D721Med (cell line): ENCODE results near the gene CTTNBP2.

Experiments used
- DNase-seq: peaks from one replicate; pipeline ENCODE4 v3.0.0; 2011; ENCODE audit warnings: low spot score; ENCODE audit not compliant: insufficient read length
- FAIRE-seq: peaks from 2 replicates; lab custom pipeline; 2011; peaks lifted over from hg19 to GRCh38; lab: Jason Lieb, UNC
- CTCF ChIP-seq: IDR thresholded peaks from 2 replicates; pipeline ENCODE4 v1.5.1; 2012; ENCODE audit warnings: mild to moderate bottlenecking, control low read depth; ENCODE audit not compliant: insufficient read depth; ENCODE audit errors: missing control alignments

Gene CTTNBP2

GRCh38 chr7:117888627-117889026, 15.4 kb upstream of the CTTNBP2 start:
- no peak for TF ChIP-seq CTCF
- FAIRE-seq (no peak), DNase-seq (no peak)

DNA sequence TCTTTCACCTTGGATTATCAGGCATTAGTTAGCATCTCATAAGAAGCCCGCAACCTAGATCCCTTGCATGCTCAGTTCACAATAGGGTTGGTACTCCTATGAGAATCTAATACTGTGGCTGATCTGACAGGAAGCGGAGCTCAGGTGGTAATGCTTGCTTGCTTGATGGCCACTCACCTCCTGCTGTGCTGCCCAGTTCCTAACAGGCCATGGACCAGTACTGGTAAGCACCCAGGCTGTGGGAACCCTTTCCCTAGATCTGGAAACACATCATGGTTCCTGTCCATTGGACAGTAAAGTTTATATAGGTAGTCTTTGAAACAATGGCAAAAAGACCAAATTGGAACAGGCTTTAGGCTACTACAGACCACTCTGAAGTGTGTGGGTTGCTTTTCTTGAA, 9.4 kb upstream of the CTTNBP2 start:
- TF ChIP-seq CTCF, result no peak
- DNase-seq, result no peak

DNA sequence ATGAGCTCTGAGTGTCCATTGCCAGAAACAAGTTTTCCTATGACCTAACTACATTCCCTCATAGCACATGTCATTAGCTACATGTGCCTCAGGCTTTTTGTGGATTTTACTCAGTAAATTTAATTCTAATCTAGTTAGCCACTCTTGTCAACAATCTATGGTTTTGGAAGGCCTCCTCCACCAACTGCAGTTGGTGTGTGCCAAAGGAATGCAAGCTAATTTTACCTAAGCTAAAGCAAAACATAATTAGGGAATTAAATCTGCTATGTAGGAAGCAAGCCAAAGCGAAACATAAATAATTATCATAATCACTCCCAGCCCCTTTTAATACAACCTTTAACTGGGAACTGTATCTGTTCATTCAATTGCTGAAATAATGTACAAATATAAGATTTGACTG, 3.5 kb upstream of the CTTNBP2 start:
- TF ChIP-seq CTCF, result no peak
- DNase-seq, result no peak
- no peak for FAIRE-seq

More for the DNA sequence above, 9.4 kb upstream of the CTTNBP2 start:
- FAIRE-seq, result no peak

GRCh38 chr7:117875566-117875965, 2.3 kb upstream of the CTTNBP2 start:
- DNase-seq (no peak), FAIRE-seq (no peak)
- no peak for TF ChIP-seq CTCF

DNA sequence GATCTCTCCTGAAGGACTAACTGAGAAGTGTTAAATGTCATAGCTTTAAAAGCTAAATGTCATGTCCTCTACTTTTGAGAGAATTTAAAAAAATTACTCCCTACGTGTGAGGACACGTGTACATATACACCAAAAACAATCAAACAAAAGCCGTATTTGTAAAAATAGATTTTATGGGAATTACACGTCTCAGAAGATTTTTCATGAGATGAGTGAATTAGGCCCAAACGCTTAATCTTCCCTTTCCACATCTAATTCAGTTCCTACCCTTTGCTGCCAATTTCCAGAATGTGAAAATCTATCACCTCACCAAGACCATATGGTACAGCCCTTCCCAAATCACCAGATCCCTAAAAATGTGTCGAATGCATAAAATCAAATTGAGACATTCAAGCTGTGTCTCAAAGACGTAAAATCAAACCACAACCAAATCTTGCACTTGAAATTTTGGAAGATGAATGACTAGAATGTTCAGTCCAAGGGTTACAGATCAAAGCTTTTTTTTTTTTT, 1.0 kb upstream of the CTTNBP2 start:
- no peak for FAIRE-seq

DNA sequence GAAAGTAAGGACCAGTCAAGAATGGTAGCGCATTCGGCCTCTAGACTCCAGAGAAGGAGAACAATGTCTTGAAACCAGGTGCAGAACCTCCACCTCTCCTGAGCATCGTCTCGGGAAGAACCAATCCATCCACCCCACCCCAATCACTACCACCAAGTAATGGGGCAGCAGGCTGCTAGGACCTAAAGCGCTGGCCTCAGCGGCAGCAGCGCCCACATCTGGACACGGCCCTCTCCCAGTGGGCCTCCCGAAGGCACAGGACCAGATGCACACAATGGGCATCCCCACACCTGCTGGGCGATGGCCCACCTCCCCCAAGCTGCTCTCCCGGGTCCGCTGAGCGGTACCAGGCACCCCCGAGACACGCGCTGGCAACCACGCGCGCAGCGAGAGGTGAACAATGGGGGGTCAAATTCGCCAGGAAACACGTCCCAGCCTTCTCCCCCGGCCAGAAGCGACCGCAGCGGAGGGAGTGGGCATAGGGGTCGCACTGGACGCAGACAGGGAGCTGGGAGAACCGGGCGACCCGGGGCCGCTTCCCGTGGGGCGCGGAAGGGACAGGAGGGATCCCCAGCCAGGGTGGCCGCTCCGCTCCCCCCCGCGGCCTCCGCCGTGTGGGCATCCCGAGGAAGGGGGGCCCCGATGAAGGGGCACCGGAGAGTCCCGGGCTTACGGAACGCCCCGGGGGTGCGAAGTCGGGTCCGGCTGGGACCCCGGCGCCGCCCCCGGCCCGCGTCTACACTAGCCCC, 506 bp downstream of the CTTNBP2 start:
- no peak for TF ChIP-seq CTCF

More for the DNA sequence above, 1.0 kb upstream of the CTTNBP2 start:
- no peak for TF ChIP-seq CTCF
- no peak for DNase-seq

DNA sequence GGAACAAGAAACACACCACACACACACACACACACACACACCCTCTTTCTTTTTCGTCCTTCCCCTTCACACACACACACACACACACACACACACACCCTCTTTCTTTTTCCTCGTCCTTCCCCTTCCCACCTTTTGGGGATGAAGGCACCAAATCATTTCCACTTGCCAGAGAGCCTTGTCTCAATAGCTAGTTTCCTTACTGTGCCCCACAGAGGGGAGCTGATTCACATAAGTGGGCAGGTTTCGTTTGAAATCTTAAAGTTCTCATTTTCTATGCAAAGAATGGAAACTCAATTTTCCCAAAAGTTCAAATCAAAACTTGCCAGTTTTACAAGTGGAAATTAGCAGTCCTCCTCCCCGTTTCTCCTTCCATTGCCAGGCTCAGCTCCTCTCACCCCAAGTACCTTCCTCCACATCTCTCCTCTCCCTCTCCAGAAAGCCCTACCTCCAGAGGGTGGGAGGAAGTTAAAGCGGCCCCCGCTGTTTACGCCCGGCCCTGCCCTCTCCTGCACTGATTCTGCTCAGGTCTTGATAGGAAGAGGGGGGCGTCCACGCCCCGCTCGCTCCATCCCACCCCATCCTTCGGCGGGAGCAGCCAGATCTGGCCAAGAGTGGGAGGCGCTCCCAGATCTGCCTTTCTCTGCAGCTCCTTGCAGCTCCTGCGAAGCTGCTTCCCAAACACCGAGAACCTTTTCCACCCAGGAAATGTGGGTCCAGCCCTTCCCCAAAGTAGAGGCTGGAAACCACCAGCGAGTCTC, 1.3 kb downstream of the CTTNBP2 start:
- no peak for TF ChIP-seq CTCF
- no peak for DNase-seq
- no peak for FAIRE-seq

More for the DNA sequence above, 506 bp downstream of the CTTNBP2 start:
- no peak for DNase-seq
- FAIRE-seq, result no peak
